GM13977 (cell line): ENCODE data around the gene RPS8.
A peak's percentile ranks its signal among the peaks of the same experiment; 100 is the strongest.
"Not testable (repeated sequence)": the region's sequence is repeated elsewhere in the genome, so short reads cannot be mapped to it uniquely, and the experiment has no call there.

Source experiments
- DNase-seq: peaks from one replicate; pipeline ENCODE4 v3.0.0; 2012; ENCODE audit warnings: low spot score
- in situ Hi-C: fragments of 300-500 bp; cut with MboI; formaldehyde crosslinking; loops from one replicate; pipeline ENCODE4 v1.12.0; 2022; ENCODE audit warnings: low sequenced_read_pairs, low pct_unique_long_range_greater_than_20kb, mixed read lengths, inconsistent platforms; ENCODE audit not compliant: unreplicated experiment
- TF ChIP-seq, protein P1 (sequence below): IDR thresholded peaks from 2 replicates; pipeline ENCODE4 v1.5.1; 2012; ENCODE audit warnings: mild to moderate bottlenecking, control low read depth; ENCODE audit not compliant: insufficient read depth; ENCODE audit errors: extremely low read depth, missing control alignments

The RPS8 gene

GRCh38 chr1:44775078-44775929 lies at the start of gene RPS8:
Gene RPS8 (plus strand): TSS chr1:44775540. CDS start chr1:44775597, 57 bp downstream.
- TF ChIP-seq, protein P1, sequence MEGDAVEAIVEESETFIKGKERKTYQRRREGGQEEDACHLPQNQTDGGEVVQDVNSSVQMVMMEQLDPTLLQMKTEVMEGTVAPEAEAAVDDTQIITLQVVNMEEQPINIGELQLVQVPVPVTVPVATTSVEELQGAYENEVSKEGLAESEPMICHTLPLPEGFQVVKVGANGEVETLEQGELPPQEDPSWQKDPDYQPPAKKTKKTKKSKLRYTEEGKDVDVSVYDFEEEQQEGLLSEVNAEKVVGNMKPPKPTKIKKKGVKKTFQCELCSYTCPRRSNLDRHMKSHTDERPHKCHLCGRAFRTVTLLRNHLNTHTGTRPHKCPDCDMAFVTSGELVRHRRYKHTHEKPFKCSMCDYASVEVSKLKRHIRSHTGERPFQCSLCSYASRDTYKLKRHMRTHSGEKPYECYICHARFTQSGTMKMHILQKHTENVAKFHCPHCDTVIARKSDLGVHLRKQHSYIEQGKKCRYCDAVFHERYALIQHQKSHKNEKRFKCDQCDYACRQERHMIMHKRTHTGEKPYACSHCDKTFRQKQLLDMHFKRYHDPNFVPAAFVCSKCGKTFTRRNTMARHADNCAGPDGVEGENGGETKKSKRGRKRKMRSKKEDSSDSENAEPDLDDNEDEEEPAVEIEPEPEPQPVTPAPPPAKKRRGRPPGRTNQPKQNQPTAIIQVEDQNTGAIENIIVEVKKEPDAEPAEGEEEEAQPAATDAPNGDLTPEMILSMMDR: no peak
- peak; percentile 93 for DNase-seq
- in situ Hi-C loops: no loop called here

DNA sequence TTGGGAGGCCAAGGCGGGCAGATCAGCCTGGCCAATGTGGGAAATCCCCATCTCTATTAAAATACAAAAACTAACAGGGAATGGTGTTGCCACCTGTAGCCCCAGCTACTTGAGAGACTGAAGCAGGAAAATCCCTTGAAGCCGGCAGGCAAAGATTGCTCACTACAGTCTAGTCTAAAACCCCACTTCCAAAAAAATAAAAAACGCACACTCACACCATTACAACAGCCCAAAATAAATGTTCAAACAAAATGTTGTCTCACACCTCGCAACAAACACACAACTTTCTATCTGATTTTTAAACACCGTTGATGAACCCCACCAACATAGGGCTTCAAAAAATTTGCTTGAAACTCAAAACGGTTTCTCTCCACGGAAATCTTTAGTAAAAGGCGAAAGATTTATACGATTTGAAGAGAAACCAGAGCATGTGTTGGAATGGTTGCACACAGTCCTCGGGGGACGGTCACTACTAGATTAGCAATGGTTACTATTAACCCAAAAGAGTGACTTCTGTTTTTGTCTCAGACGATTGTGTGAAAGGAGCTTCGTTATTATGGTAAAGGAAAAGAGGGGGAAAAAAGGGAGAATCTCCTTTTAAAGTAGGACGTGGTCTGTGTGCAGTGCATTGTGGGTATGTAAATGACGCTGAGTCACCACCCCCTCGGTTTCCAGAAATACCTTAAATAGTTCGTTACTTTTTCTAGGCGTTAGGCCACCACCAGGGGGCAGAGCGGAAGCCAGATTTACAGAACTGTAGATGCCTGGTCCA lies 44.4 kb upstream of the RPS8 start, which contains the start of gene RNU5D-1:
TSS of gene RNU5D-1 (minus strand) at position 430 of the 772 bp plus-strand sequence.
- in situ Hi-C loops: no loop called here

GRCh38 chr1:44733365-44733764 lies 42.0 kb upstream of the RPS8 start:
- TF ChIP-seq, protein P1: no peak
- DNase-seq: no peak
- in situ Hi-C loops: no loop called here

More for the DNA sequence above, 44.4 kb upstream of the RPS8 start, which contains the start of gene RNU5D-1:
- DNase-seq: peak; percentile 90
- TF ChIP-seq, protein P1: peak; percentile 74

DNA sequence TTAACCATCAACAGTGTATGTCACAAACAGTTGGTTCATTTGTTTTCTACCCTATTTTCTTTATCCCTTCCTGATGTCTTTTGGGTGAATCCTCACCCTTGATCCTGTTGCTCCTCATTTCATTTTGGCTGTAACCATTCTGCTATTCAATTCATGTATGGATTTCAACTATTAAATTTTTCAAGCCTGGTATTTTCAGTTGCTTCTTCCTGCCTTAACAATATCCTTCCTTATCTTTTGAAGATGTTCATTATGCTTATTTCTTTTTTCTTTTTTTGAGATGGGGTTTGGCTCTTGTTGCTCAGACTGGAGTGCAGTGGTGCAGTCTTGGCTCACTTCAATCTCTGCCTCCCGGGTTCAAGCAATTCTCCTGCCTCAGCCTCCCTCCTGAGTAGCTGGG lies 41.6 kb upstream of the RPS8 start:
- TF ChIP-seq, protein P1: no peak
- in situ Hi-C loops: no loop called here
- no peak for DNase-seq

- in situ Hi-C loops: no loop called here
- TF ChIP-seq, protein P1: no peak
- no peak for DNase-seq
Measured at GRCh38 chr1:44735992-44736391, 39.3 kb upstream of the RPS8 start.

DNA sequence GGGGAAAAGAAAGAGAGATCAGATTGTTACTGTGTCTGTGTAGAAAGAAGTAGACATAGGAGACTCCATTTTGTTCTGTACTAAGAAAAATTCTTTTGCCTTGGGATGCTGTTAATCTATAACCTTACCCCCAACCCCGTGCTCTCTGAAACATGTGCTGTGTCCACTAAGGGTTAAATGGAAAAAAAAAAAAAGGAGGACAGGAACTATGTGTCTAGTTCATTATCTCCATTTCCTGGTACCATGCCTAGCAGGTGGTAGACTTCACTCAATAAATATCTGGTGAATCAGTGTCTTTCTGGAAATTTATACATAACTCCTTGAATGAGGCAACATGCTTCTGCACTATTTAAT lies 36.4 kb upstream of the RPS8 start:
- DNase-seq, in situ Hi-C loops: not testable (repeated sequence)
